Subcutaneous adipose tissue (tissue), 4 donors: Measurements from ENCODE around the gene RAD51B. TPM values are rescaled to one million over a fixed set of nuclear protein-coding genes. Genes with fewer than 3 reads are reported as not detected.

Experiments used
- total RNA-seq, 4 donors: library from RNA; depleted of rRNA; stranded (reverse); fragments of >200 nt; gene quantifications; one replicate each; pipeline ENCODE4 v1.1.0, GENCODE V29; 2016
- TF ChIP-seq, protein P1 (sequence below): fragments of 450-650 bp; IDR thresholded peaks from one replicate; pipeline ENCODE4 v1.5.1; 2016; ENCODE audit warnings: low read depth, mild to moderate bottlenecking, control low read depth, antibody characterized with exemption, moderate library complexity

Gene RAD51B
- total RNA-seq, 4 donors from 2014 or later: 9.7 to 24.1 (median 16.7) TPM

DNA sequence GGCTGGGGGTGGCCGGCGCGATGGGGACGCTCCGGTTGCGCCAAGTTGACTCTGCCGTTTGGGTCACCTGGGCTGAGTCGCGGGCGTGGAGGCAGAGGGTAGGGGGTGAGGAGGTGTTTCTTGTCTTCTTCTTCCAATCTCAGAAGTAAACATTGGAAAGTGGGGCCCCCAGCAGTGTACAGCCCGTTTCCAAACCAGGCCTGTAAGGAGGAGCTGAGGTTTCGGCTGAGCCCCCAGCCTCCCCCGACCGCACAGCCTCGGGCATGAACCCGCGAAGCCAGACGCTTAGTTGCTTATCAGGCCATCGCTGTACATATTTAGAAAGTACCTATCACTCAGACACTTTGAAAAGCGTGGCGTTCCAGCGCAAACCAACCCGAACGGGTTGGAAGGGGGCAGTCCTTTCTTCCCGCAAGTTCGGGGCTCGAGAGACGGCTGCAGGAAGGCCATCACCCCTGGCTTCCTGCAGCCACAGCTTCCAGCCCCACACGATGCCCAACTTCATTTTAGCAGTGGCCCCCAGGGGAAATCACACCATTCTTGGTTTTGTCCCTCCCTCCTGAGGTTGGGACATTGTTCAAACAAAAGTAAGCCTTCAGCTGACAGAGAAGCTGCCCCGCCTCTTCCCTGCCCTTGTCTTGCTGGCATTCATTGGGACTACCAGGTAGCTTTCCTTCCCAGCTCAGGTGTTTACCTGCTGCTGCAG, 809.2 kb downstream of the RAD51B start:
- TF ChIP-seq, protein P1, sequence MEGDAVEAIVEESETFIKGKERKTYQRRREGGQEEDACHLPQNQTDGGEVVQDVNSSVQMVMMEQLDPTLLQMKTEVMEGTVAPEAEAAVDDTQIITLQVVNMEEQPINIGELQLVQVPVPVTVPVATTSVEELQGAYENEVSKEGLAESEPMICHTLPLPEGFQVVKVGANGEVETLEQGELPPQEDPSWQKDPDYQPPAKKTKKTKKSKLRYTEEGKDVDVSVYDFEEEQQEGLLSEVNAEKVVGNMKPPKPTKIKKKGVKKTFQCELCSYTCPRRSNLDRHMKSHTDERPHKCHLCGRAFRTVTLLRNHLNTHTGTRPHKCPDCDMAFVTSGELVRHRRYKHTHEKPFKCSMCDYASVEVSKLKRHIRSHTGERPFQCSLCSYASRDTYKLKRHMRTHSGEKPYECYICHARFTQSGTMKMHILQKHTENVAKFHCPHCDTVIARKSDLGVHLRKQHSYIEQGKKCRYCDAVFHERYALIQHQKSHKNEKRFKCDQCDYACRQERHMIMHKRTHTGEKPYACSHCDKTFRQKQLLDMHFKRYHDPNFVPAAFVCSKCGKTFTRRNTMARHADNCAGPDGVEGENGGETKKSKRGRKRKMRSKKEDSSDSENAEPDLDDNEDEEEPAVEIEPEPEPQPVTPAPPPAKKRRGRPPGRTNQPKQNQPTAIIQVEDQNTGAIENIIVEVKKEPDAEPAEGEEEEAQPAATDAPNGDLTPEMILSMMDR: no peak

DNA sequence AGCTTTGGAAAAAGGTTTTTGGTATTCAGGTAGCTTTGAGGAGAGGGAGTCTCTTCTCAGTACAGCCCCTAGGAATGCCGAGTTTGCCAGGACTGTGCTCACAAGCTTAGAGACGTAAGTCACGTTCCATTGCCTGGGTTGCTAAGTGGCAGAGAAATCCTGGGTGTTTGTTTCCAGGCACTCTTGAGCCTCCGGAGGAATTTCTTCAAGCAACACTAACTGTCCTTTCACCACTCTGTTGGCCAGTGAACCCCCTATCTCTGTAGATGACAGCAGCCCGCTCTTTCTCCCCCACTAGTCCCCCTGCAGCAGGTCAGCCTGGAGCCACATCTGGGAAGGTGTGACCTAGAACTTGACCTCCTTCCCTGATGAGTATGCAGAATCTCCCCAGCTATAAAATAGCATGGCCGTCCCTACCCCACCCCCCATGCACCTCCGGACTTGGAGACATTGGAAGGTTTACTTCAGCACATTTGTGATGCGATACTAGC, 810.5 kb downstream of the RAD51B start:
- TF ChIP-seq, protein P1: no peak

DNA sequence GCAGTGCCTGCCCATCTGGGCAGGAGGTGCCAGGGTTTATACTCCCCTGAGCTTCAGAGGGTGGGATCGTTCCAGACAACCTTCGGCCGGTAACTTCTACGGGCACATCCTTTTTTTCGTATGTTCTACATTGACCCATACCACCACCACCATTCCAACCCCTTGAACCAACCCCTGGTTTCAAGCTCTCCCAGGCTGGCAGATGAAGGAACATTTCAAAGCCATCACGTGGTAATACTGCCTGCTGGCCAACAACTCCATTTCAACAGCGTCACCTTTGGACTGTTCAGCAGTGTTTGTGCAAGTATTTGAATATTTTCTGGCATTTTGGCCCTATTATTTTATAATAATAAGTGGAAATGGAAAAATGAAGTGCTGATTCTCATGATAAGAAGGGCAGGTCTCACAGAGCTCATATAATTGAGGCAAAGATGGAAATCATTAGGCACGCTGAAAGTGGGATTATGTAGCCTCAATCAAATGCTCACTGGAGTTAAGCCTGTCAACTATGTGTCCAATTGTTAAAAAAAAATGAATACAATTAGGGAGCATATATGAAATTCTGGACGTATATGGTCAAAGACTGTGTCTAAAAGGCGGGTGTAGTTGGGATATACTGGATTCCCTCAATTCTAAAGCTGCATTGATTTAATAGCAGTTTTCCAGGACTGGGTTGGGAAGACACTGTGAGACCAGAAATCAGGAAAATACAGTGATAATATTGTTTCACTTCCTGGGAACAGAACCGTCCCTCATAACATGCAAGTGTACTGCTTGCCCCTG, 811.2 kb downstream of the RAD51B start:
- TF ChIP-seq, protein P1: no peak

DNA sequence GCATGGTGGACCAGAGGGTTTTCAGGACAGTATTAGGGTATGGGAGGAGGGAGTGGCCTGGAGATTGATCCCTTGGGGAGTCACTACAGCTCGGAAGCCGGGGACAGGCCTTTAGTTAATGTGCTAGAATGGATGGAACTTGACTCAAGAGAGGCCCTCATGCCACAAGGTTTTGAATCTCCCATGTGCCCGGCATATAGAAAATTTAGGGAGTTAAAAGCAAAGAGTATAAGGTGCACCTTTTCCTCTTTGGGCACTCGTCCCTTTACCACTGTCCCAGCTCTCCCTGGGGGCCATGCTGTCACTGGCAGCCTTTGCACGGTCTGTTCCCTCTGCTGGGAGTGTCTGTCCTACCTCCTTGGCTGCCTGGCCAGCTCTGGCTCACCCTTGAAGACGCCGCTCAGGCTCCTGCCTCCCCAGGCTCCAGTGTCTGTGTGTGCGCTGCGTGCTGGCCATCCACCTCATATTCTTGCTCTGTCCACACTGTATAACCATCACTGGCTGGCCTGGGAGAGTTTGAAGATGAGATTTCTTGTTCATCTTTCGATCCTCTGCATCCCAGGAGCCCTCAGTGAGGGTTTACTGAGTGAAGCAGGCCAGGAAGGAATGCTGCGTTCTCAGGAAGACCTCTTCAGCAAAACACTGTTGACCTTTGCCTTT, 811.9 kb downstream of the RAD51B start:
- TF ChIP-seq, protein P1: no peak

DNA sequence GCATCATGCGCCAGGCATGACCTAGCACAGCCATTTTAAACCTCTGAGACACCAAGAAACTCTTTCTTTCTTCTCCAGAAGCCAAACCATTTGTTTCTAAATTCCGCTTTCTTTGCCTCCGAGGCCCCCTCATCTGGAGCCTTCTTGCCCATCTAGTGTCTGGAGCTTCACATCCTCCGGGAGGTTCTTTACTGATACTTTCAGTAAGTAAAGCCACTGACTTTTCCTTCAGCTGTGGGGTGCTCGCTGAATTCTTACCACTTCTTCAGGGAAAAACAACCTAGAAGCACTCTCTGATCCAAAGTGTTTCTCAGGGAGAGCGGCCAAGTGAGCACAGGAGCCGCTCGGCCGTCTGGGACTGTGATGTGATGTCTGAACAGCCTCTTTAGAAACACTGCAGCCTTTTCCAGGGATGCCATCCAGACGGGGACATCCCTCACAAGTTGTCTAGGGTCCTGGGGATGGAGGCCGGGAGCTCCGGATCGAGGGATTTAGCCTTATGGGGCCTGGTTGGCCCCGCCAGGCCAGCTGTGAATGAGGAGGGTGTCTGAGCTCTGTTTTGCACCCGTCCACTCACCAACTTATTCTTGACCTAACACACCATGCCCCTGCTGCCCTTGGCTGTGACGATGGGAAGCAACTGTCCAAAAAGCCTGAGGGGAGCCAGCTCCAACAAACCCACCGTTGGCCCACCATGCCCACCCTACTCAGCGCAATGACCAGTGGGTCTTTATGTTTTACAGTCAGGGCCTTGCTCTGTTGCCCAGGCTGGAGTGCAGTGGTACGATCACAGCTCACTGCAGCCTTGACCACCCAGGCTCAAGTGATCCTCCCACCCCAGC, 812.7 kb downstream of the RAD51B start:
- TF ChIP-seq, protein P1: no peak

DNA sequence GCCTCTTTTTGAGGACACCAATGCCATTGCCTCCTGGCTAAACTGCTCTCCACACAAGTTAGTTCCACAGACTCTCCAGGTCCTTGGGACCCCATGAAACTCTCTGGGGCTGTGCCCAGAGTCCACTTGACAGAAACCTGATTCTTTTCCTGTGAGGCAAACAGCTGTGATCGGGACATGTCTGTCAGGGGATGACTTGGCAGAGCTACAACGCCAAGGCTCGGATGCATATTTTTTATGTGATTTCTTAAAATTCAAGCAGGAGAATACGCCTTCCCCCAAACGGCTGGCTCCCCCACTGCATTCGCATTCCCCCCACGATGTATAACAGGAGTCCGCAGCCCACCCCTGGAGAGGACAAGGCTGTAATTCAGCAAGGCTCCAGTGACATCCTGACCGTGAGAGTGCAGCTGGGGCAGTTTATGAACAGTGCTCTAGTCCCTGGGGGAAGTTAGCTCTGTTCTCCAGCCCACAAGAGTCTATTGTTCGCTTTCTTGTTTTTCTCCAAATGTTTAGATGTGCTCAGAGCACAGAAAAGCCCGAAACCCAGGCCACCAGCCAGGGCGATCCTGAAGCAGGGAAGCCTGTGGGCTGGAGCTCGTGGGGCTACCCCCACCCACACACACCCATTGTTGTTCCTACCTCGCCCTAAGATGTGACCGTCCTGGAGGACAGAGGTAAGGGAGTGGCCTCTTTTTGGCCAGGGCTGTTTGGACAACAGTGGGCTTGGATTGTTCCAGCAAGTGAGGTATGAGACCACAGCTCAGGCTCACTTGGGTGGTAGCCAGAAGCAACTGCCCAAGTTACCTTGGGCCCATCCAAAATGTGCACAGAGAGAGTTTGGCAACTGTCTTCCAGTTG, 813.8 kb downstream of the RAD51B start:
- TF ChIP-seq, protein P1: no peak
